PFSK-1 (cell line): ENCODE measurements around the gene ZNF182.
"Not testable (repeated sequence)": the region's sequence is repeated elsewhere in the genome, so short reads cannot be mapped to it uniquely, and the experiment has no call there.

Source experiments
- FOXP2 ChIP-seq: optimal IDR thresholded peaks from 2 replicates; pipeline ENCODE3; 2011; ENCODE audit warnings: borderline replicate concordance, control low read depth, inconsistent platforms; ENCODE audit not compliant: insufficient read depth; ENCODE audit errors: extremely low read length, extremely low read depth
- POLR2AphosphoS5 ChIP-seq: IDR thresholded peaks from 2 replicates; pipeline ENCODE4 v1.6.1; 2012; ENCODE audit warnings: low read depth, mild to moderate bottlenecking, control low read depth, low read length, moderate library complexity
- SIN3A ChIP-seq: IDR thresholded peaks from 2 replicates; pipeline ENCODE4 v1.6.1; 2012; ENCODE audit warnings: mild to moderate bottlenecking, low read length, moderate library complexity, borderline replicate concordance; ENCODE audit not compliant: insufficient read depth
- TAF1 ChIP-seq: IDR thresholded peaks from 2 replicates; pipeline ENCODE4 v1.6.1; 2012; ENCODE audit warnings: low read length, control low read depth, borderline replicate concordance; ENCODE audit not compliant: insufficient read depth
- TF ChIP-seq, protein P1 (sequence below), 2 experiments: IDR thresholded peaks; 2 replicates each; pipeline versions ENCODE4 v1.6.1 to v1.8.0; 2011 to 2012; ENCODE audit warnings: low read depth in 2 of 2, low read length in 2 of 2, control low read depth in 1 of 2, inconsistent platforms in 1 of 2, mild to moderate bottlenecking in 1 of 2, moderate library complexity in 1 of 2; ENCODE audit not compliant: insufficient read depth in 1 of 2

The ZNF182 gene

GRCh38 chrX:48006688-48007087 is 2.9 kb upstream of the ZNF182 start, which contains the start of gene SPACA5:
SPACA5 (plus strand) TSS chrX:48006988; CDS start chrX:48007803, 815 bp downstream.
- TF ChIP-seq, protein P1, sequence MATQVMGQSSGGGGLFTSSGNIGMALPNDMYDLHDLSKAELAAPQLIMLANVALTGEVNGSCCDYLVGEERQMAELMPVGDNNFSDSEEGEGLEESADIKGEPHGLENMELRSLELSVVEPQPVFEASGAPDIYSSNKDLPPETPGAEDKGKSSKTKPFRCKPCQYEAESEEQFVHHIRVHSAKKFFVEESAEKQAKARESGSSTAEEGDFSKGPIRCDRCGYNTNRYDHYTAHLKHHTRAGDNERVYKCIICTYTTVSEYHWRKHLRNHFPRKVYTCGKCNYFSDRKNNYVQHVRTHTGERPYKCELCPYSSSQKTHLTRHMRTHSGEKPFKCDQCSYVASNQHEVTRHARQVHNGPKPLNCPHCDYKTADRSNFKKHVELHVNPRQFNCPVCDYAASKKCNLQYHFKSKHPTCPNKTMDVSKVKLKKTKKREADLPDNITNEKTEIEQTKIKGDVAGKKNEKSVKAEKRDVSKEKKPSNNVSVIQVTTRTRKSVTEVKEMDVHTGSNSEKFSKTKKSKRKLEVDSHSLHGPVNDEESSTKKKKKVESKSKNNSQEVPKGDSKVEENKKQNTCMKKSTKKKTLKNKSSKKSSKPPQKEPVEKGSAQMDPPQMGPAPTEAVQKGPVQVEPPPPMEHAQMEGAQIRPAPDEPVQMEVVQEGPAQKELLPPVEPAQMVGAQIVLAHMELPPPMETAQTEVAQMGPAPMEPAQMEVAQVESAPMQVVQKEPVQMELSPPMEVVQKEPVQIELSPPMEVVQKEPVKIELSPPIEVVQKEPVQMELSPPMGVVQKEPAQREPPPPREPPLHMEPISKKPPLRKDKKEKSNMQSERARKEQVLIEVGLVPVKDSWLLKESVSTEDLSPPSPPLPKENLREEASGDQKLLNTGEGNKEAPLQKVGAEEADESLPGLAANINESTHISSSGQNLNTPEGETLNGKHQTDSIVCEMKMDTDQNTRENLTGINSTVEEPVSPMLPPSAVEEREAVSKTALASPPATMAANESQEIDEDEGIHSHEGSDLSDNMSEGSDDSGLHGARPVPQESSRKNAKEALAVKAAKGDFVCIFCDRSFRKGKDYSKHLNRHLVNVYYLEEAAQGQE (IDR thresholded peaks at IDR 0.05; ENCODE audit: insufficient read depth in 1 of 2, low read depth in 2 of 2, low read length in 2 of 2) = not testable (repeated sequence)
- not testable (repeated sequence) for TF ChIP-seq FOXP2, POLR2AphosphoS5

DNA sequence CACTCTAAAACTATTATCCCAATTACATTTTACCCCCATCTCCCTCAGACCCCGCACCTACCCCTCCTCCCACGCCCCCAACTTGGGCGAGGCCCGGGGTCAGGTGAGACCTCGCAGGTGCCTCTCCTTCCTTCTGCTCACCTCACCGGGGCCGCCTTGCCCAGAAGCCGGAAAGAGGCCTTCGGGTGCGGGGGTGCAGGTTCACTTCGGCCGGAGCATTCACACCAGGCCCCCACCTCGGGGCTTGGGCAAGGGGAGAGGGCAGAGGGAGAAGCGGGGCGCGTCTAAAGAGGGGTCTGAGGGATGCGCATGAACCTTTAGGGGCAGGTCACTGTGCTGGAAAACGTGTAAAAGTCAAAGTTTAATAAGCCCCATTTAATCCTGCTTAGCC is 427 bp downstream of the ZNF182 start:
- TF ChIP-seq POLR2AphosphoS5 (no peak), FOXP2 (no peak), SIN3A (no peak), TAF1 (no peak)
- TF ChIP-seq, protein P1 (IDR thresholded peaks at IDR 0.05; ENCODE audit: insufficient read depth in 1 of 2, low read depth in 2 of 2, low read length in 2 of 2) = no peak

- TF ChIP-seq TAF1 = no peak
- TF ChIP-seq, protein P1 (IDR thresholded peaks at IDR 0.05; ENCODE audit: insufficient read depth in 1 of 2, low read depth in 2 of 2, low read length in 2 of 2) = no peak
- no peak for TF ChIP-seq SIN3A
- no peak for TF ChIP-seq POLR2AphosphoS5
- TF ChIP-seq FOXP2 = no peak
These were observed 860 bp downstream of the ZNF182 start for GRCh38 chrX:48002929-48003328.

DNA sequence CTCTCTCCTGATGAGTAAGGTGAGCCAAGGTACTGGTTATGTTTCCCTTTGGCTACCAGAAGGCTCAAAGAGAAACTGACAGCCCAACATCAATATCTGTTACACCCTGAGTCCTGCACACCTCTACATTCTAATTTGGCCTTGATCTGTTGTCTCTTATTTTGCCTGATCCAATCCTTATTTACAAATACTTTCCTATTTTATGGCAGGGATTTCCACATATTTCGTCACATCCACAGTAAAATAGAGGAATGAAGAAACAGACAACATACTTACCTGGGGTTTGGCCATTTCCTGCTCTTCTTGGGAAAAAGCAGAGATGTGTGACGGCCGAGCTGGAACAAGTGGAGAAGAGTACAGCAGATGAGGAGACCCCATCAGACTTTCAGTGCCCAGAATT is 1.5 kb downstream of the ZNF182 start:
- TF ChIP-seq, protein P1 (IDR thresholded peaks at IDR 0.05; ENCODE audit: insufficient read depth in 1 of 2, low read depth in 2 of 2, low read length in 2 of 2) = no peak
- TF ChIP-seq SIN3A (no peak), POLR2AphosphoS5 (no peak), FOXP2 (no peak), TAF1 (no peak)

- TF ChIP-seq TAF1 = no peak
- no peak for TF ChIP-seq SIN3A
- peak; percentile 31; the same call in 1 of the 2 replicates for TF ChIP-seq POLR2AphosphoS5
- TF ChIP-seq, protein P1 (IDR thresholded peaks at IDR 0.05; ENCODE audit: insufficient read depth in 1 of 2, low read depth in 2 of 2, low read length in 2 of 2) = no peak
These were observed 2.5 kb downstream of the ZNF182 start for GRCh38 chrX:48001260-48001659.
